ENCODE data around the gene HOXB6. TPM values are rescaled to one million over a fixed set of nuclear protein-coding genes. Genes with fewer than 3 reads are reported as not detected.
A peak's percentile ranks its signal among the peaks of the same experiment; 100 is the strongest.

HOXB6 gene
- total and polyA plus RNA-seq, 4 donors: 0.17 to 1.1 (median 0.46) TPM

GRCh38 chr17:48548523-48549280 is 56.1 kb downstream of the HOXB6 start:
- H3K27ac ChIP-seq (ENCODE audit: low read depth in 1 of 2, low read length in 2 of 2): peak overlapping the region in 1 of 2 donors; percentile 25
- peaks cover 0 to 3% (median 0%) of the 10 kb centered on the region in 4 donors for H3K4me1 ChIP-seq (ENCODE audit: control insufficient read depth in 4 of 4, insufficient read depth in 4 of 4, low read length in 3 of 4)
- no peaks in the 10 kb centered on the region for H3K36me3 ChIP-seq (ENCODE audit: control insufficient read depth in 4 of 4, insufficient read depth in 3 of 4, low read depth in 1 of 4, low read length in 3 of 4)
- H3K9me3 ChIP-seq (ENCODE audit: control insufficient read depth in 4 of 4, low read length in 3 of 4): no peaks in the 10 kb centered on the region
- DNase-seq (ENCODE audit: low spot score): no peak
- WGBS: 38% methylated on average over 6 of the region's 6 CpGs
- TF ChIP-seq TAF1 (conservative IDR thresholded peaks at IDR 0.05) (no peak), FOXA1 (IDR thresholded peaks at IDR 0.05) (no peak), HNF4A (conservative IDR thresholded peaks at IDR 0.05) (no peak), MAX (IDR thresholded peaks at IDR 0.05) (no peak), HNF4G (IDR thresholded peaks at IDR 0.05) (no peak), SP1 (IDR thresholded peaks at IDR 0.05) (no peak), ZBTB33 (IDR thresholded peaks at IDR 0.05) (no peak), GABPA (IDR thresholded peaks at IDR 0.05 in 1 of 2, conservative IDR thresholded peaks at IDR 0.05 in 1 of 2) (no peak), RXRA (IDR thresholded peaks at IDR 0.05) (no peak), YY1 (IDR thresholded peaks at IDR 0.05) (no peak)
- TF ChIP-seq, protein P1, sequence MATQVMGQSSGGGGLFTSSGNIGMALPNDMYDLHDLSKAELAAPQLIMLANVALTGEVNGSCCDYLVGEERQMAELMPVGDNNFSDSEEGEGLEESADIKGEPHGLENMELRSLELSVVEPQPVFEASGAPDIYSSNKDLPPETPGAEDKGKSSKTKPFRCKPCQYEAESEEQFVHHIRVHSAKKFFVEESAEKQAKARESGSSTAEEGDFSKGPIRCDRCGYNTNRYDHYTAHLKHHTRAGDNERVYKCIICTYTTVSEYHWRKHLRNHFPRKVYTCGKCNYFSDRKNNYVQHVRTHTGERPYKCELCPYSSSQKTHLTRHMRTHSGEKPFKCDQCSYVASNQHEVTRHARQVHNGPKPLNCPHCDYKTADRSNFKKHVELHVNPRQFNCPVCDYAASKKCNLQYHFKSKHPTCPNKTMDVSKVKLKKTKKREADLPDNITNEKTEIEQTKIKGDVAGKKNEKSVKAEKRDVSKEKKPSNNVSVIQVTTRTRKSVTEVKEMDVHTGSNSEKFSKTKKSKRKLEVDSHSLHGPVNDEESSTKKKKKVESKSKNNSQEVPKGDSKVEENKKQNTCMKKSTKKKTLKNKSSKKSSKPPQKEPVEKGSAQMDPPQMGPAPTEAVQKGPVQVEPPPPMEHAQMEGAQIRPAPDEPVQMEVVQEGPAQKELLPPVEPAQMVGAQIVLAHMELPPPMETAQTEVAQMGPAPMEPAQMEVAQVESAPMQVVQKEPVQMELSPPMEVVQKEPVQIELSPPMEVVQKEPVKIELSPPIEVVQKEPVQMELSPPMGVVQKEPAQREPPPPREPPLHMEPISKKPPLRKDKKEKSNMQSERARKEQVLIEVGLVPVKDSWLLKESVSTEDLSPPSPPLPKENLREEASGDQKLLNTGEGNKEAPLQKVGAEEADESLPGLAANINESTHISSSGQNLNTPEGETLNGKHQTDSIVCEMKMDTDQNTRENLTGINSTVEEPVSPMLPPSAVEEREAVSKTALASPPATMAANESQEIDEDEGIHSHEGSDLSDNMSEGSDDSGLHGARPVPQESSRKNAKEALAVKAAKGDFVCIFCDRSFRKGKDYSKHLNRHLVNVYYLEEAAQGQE (IDR thresholded peaks at IDR 0.05): no peak
- TF ChIP-seq, protein P2, sequence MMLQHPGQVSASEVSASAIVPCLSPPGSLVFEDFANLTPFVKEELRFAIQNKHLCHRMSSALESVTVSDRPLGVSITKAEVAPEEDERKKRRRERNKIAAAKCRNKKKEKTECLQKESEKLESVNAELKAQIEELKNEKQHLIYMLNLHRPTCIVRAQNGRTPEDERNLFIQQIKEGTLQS (IDR thresholded peaks at IDR 0.05): no peak
- H3K4me3 ChIP-seq (ENCODE audit: low read depth in 1 of 3, low read length in 3 of 3): no peak overlapping the region
- no peak overlapping the region for H3K9ac ChIP-seq (ENCODE audit: low read depth in 1 of 2, low read length in 2 of 2)
- H3K27me3 ChIP-seq (ENCODE audit: control insufficient read depth in 4 of 4, insufficient read depth in 4 of 4, low read length in 3 of 4): peaks cover 0 to 9% (median 3%) of the 10 kb centered on the region in 4 donors

GRCh38 chr17:48547808-48548522 is 56.8 kb downstream of the HOXB6 start:
- H3K9me3 ChIP-seq (ENCODE audit: control insufficient read depth in 4 of 4, low read length in 3 of 4): no peaks in the 10 kb centered on the region
- no peak overlapping the region for H3K9ac ChIP-seq (ENCODE audit: low read depth in 1 of 2, low read length in 2 of 2)
- no peaks in the 10 kb centered on the region for H3K36me3 ChIP-seq (ENCODE audit: control insufficient read depth in 4 of 4, insufficient read depth in 3 of 4, low read depth in 1 of 4, low read length in 3 of 4)
- peak overlapping the region; percentile 25 to 56 for H3K27ac ChIP-seq (ENCODE audit: low read depth in 1 of 2, low read length in 2 of 2)
- H3K4me1 ChIP-seq (ENCODE audit: control insufficient read depth in 4 of 4, insufficient read depth in 4 of 4, low read length in 3 of 4): peaks cover 0 to 9% (median 3%) of the 10 kb centered on the region in 4 donors
- peaks cover 0 to 9% (median 4%) of the 10 kb centered on the region in 4 donors for H3K27me3 ChIP-seq (ENCODE audit: control insufficient read depth in 4 of 4, insufficient read depth in 4 of 4, low read length in 3 of 4)
- 23% methylated on average over 24 of the region's 24 CpGs for WGBS
- peak; percentile 42 for DNase-seq (ENCODE audit: low spot score)
- no peak overlapping the region for H3K4me3 ChIP-seq (ENCODE audit: low read depth in 1 of 3, low read length in 3 of 3)
- no peak for TF ChIP-seq JUND (IDR thresholded peaks at IDR 0.05)
- TF ChIP-seq GABPA (IDR thresholded peaks at IDR 0.05 in 1 of 2, conservative IDR thresholded peaks at IDR 0.05 in 1 of 2): no peak
- TF ChIP-seq NR2F2 (IDR thresholded peaks at IDR 0.05): no peak
- no peak for TF ChIP-seq HNF4G (IDR thresholded peaks at IDR 0.05)
- no peak for TF ChIP-seq CTCF (IDR thresholded peaks at IDR 0.05; ENCODE audit: low read depth, low read length, missing input control)
- no peak for TF ChIP-seq HNF4A (conservative IDR thresholded peaks at IDR 0.05)
- no peak for TF ChIP-seq YY1 (IDR thresholded peaks at IDR 0.05)
- TF ChIP-seq EGR1 (IDR thresholded peaks at IDR 0.05; ENCODE audit: low read depth in 2 of 2): no peak
- TF ChIP-seq, protein P2 (IDR thresholded peaks at IDR 0.05): no peak
- TF ChIP-seq FOXA2 (IDR thresholded peaks at IDR 0.05): no peak
- TF ChIP-seq FOXA1 (IDR thresholded peaks at IDR 0.05): no peak
- TF ChIP-seq, protein P1 (IDR thresholded peaks at IDR 0.05): no peak
- TF ChIP-seq SP1 (IDR thresholded peaks at IDR 0.05): no peak
